Breast epithelium (tissue), 4 donors: ENCODE results near the gene NCBP2L. TPM values are rescaled to one million over a fixed set of nuclear protein-coding genes. Genes with fewer than 3 reads are reported as not detected.
A peak's percentile ranks its signal among the peaks of the same experiment; 100 is the strongest.

Experiments
- DNase-seq, 2 donors: peaks; one replicate each; pipeline ENCODE4 v3.0.0-alpha.2; 2019; ENCODE audit warnings: low spot score in 2 of 2
- H3K27ac ChIP-seq, 2 donors: fragments of 200-600 bp; sonication (generic) in 1 of 2; one replicate each; pipeline ENCODE4 v1.5.1; 2016 to 2019; ENCODE audit warnings: mild to moderate bottlenecking in 1 of 2
- H3K27me3 ChIP-seq, 2 donors: fragments of 200-600 bp; sonication (generic) in 1 of 2; one replicate each; pipeline versions ENCODE4 v1.5.1 to v1.6.0; 2017 to 2019; ENCODE audit warnings: control low read depth in 1 of 2, mild to moderate bottlenecking in 1 of 2
- H3K36me3 ChIP-seq: fragments of 200-600 bp; one replicate; pipeline ENCODE4 v1.5.1; 2019
- H3K4me1 ChIP-seq, 2 donors: fragments of 200-600 bp; sonication (generic); one replicate each; pipeline ENCODE4 v1.5.1; 2016 to 2019; ENCODE audit warnings: control low read depth in 1 of 2
- H3K4me3 ChIP-seq, 3 donors: fragments of 200-600 bp; sonication (generic); 1 replicate in 2 of 3; 2 replicates in 1 of 3; pipeline ENCODE4 v1.5.1; 2016 to 2019; ENCODE audit warnings: mild to moderate bottlenecking in 3 of 3, moderate library complexity in 2 of 3
- H3K9me3 ChIP-seq, 2 donors: fragments of 200-600 bp; sonication (generic) in 1 of 2; one replicate each; pipeline ENCODE4 v1.5.1; 2016 to 2019; ENCODE audit warnings: control low read depth in 1 of 2
- POLR2A ChIP-seq: fragments of 450-650 bp; IDR thresholded peaks from one replicate; pipeline ENCODE4 v1.6.1; 2016; ENCODE audit warnings: antibody characterized with exemption, mild to moderate bottlenecking, moderate library complexity
- POLR2AphosphoS5 ChIP-seq, 3 donors: sonication (generic); formaldehyde crosslinking; IDR thresholded peaks; one replicate each; pipeline ENCODE4 v1.6.1; 2017; ENCODE audit warnings: antibody characterized with exemption in 3 of 3
- intact Hi-C: fragments of 100-400 bp; cut with DNase I; formaldehyde crosslinking; loops from one replicate; pipeline ENCODE4 v1.15.1; 2023; ENCODE audit warnings: low total_unique reads
- total RNA-seq, 3 donors: library from RNA; depleted of rRNA; stranded (reverse); fragments of >200 nt; gene quantifications; one replicate each; pipeline ENCODE4 v1.1.0, GENCODE V29; 2016
- TF ChIP-seq, protein P1 (sequence below), 3 donors: fragments of 450-650 bp; IDR thresholded peaks; one replicate each; pipeline ENCODE4 v1.5.1; 2016 to 2017; ENCODE audit warnings: antibody characterized with exemption in 3 of 3, mild to moderate bottlenecking in 3 of 3, moderate library complexity in 3 of 3

Gene NCBP2L
- total RNA-seq, 3 donors from 2014 or later: not detected

DNA sequence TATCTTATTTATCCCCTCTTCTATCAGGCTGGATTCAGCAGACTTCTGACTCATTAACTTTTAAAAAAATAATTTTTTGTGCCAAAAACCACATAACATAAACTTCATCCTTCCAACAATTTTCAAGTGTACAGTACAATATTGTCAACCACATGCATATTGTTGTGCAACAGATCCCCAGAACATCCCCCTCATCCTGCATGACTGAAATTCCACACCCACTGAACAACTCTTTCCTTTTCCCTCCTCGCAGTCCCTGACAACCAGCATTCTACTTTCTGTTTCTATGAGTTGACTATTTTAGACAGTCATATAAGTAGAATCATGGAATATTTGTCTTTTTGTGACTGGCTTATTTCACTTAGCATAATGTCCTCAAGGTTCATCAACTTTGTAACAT, 45.9 kb downstream of the NCBP2L start:
- TF ChIP-seq POLR2AphosphoS5 (IDR thresholded peaks at IDR 0.05) (no peak), POLR2A (no peak)
- TF ChIP-seq, protein P1, sequence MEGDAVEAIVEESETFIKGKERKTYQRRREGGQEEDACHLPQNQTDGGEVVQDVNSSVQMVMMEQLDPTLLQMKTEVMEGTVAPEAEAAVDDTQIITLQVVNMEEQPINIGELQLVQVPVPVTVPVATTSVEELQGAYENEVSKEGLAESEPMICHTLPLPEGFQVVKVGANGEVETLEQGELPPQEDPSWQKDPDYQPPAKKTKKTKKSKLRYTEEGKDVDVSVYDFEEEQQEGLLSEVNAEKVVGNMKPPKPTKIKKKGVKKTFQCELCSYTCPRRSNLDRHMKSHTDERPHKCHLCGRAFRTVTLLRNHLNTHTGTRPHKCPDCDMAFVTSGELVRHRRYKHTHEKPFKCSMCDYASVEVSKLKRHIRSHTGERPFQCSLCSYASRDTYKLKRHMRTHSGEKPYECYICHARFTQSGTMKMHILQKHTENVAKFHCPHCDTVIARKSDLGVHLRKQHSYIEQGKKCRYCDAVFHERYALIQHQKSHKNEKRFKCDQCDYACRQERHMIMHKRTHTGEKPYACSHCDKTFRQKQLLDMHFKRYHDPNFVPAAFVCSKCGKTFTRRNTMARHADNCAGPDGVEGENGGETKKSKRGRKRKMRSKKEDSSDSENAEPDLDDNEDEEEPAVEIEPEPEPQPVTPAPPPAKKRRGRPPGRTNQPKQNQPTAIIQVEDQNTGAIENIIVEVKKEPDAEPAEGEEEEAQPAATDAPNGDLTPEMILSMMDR (IDR thresholded peaks at IDR 0.05): no peak
- Histone ChIP-seq H3K36me3 (no peaks in the 10 kb centered on the region), H3K4me1 (no peaks in the 10 kb centered on the region), H3K27ac (no peak overlapping the region), H3K27me3 (peaks cover 0 to 16% of the 10 kb centered on the region in 2 donors), H3K9me3 (peaks cover 12 to 17% of the 10 kb centered on the region in 2 donors), H3K4me3 (no peak overlapping the region)
- no peak for DNase-seq
- intact Hi-C loops: no loop called here

DNA sequence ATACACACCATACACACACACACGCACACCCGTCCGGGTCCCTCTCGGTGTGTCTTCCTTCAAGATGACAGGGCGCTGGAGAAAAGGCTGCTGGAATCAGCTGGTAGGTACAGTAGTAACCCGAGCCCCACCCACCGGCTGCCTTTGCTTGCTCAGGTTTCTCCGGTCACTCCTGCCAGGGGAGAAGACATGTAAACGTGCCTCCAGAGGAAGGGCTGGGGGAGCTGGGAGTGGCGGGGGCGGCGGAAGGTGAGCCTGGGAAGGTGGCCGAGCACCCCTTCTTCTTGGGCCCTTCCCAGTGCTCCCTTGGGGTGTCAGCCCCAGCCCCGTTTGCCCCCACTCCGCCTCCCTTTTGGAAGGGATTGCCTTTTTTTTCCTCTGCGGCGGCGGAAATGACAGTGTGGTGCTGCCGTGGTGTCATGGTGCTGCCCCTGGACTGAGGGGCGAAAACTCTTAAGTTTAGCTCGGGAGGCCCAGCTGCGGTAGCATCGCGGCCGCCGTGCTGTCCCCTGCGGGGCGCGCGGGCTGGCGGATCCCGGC, 48.2 kb downstream of the NCBP2L start, which contains the start of gene MID2:
TSS of gene MID2 (plus strand) at position 169 of the 540 bp plus-strand sequence. CDS start 561 bp downstream, outside the sequence.
- Histone ChIP-seq H3K36me3 (no peaks in the 10 kb centered on the region), H3K9me3 (no peaks in the 10 kb centered on the region), H3K27ac (peak within 1 kb of the TSS; percentile 86 to 96), H3K4me1 (peaks cover 0 to under 1% of the 10 kb centered on the region in 2 donors), H3K4me3 (peak within 1 kb of the TSS; percentile 50 to 75 (median 56)), H3K27me3 (peaks cover 0 to 18% of the 10 kb centered on the region in 2 donors)
- peak; percentile 63 to 70 for DNase-seq
- peak in 2 of 3 donors; percentile 13 to 28 for TF ChIP-seq POLR2AphosphoS5 (IDR thresholded peaks at IDR 0.05)
- no peak for TF ChIP-seq POLR2A
- intact Hi-C loops: no loop called here

DNA sequence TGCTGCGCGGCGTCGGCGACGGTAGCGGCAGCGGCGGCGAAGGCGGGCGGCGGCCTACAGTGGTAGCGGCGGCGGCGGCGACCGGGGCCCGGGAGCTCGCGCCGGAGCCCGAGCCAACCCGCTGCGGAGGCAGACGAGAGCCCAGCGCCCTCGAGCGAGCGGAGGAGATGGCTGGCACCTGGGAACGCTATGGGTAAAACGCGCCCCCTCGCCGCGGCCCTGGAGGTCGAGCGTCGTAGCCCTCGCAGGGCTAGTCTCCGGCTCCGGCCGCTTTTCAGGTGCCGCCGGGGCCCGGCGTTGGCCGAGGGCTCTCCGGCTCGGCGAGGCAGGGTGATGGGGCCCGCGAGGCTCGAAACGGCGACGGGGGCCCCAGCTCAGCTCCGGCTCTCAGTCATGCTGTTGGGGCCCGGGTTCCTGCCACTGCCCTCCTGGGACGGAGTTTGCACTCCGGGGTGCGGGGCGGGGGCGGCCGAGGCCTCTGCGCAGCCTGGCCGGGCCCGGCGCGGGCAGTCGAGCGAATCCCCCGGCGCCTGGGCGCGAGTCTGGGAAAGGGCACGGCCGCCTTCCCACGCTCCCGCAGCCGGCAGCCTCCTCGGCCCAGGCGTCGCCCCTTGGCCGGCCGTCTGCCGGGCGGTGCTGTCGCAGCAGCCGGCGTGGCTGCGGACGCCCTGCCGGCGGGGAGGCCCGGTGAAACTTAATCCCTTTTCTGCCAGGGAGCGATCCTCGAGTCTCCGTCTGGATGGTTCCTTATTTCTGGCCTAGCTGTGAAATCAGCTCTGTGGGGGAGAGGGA, 48.9 kb downstream of the NCBP2L start:
- no peaks in the 10 kb centered on the region for H3K9me3 ChIP-seq
- TF ChIP-seq POLR2AphosphoS5 (IDR thresholded peaks at IDR 0.05) (no peak), POLR2A (no peak)
- TF ChIP-seq, protein P1 (IDR thresholded peaks at IDR 0.05): no peak
- DNase-seq: peak in 1 of 2 donors; percentile 49
- H3K36me3 ChIP-seq: no peaks in the 10 kb centered on the region
- peaks cover 0 to 4% of the 10 kb centered on the region in 2 donors for H3K4me1 ChIP-seq
- H3K4me3 ChIP-seq: peak overlapping the region; percentile 50 to 75 (median 56)
- peaks cover 0 to 18% of the 10 kb centered on the region in 2 donors for H3K27me3 ChIP-seq
- H3K27ac ChIP-seq: peak overlapping the region; percentile 86 to 96
- intact Hi-C loops: no loop called here

DNA sequence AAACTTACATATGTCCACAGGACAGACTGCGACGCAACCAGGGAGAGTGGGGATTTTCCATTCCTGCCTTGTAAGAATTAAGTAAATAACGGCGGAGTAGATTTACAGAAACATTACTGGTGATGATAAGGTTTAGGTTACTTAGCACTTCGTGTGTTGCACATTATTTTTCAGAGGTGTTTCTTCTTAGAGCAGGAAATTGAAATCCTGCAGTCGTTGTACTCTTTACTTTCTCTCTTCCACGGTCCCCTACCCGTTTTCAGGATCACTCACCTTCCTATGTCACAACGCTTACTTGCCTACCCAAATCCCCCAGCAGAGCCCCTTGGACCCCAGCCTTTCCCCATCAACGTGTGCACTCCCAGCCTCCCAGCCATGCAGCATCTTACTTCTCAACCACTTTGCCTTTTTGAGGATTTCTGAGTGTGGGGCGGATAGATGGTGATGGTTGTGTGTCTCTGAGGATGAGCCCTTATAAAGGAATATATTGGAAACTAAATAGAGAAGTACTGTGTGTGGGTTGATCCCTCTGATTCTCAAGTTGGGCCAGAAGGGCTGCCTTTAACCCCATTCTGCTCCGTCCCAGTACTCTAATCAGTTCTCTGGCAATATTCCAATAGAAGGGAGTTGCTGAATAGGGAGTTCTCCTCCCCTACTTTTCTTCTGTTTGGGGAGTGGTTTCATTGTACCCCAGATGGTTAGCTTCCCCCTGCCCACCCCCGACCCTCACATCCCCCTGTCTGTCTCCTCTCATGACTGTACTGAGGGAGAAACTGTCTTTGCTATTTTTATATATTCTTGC, 49.7 kb downstream of the NCBP2L start:
- H3K9me3 ChIP-seq: no peaks in the 10 kb centered on the region
- DNase-seq: no peak
- peak overlapping the region; percentile 86 to 96 for H3K27ac ChIP-seq
- intact Hi-C loops: no loop called here
- peak overlapping the region; percentile 50 to 75 (median 56) for H3K4me3 ChIP-seq
- no peaks in the 10 kb centered on the region for H3K36me3 ChIP-seq
- TF ChIP-seq POLR2A: no peak
- TF ChIP-seq POLR2AphosphoS5 (IDR thresholded peaks at IDR 0.05): no peak
- TF ChIP-seq, protein P1 (IDR thresholded peaks at IDR 0.05): no peak
- H3K4me1 ChIP-seq: peaks cover 0 to 4% of the 10 kb centered on the region in 2 donors
- peaks cover 0 to 18% of the 10 kb centered on the region in 2 donors for H3K27me3 ChIP-seq

DNA sequence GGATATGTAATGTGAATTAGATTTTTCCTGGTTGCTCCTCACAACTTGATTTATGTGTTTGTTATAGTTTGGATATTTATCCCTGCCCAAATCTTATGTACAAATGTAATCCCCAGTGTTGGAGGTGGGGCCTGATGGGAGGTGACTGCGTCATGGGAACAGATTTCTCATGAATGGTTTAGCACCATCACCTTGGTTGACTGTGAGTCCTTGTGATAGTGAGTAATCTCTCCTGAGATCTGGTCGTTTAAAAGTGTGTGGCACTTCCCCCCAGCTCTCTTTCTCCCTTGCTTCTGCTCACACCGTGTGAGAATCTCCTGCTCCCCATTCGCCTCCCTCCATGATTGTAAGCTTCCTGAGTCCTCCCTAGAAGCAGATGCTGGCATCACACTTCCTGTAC, 50.3 kb downstream of the NCBP2L start:
- no peaks in the 10 kb centered on the region for H3K36me3 ChIP-seq
- DNase-seq: no peak
- peaks cover 0 to 4% of the 10 kb centered on the region in 2 donors for H3K4me1 ChIP-seq
- TF ChIP-seq POLR2A (no peak), POLR2AphosphoS5 (IDR thresholded peaks at IDR 0.05) (no peak)
- TF ChIP-seq, protein P1 (IDR thresholded peaks at IDR 0.05): no peak
- intact Hi-C loops: no loop called here
- peak overlapping the region in 1 of 3 donors; percentile 75 for H3K4me3 ChIP-seq
- peak overlapping the region; percentile 86 to 96 for H3K27ac ChIP-seq
- H3K27me3 ChIP-seq: peaks cover 0 to 25% of the 10 kb centered on the region in 2 donors
- H3K9me3 ChIP-seq: no peaks in the 10 kb centered on the region
